Esophagus squamous epithelium (tissue), 5 donors: ENCODE results near the gene TMEM120B. TPM values are rescaled to one million over a fixed set of nuclear protein-coding genes. Genes with fewer than 3 reads are reported as not detected.
A peak's percentile ranks its signal among the peaks of the same experiment; 100 is the strongest.

Experiments used
- DNase-seq: peaks from one replicate; lab custom pipeline; 2025; lab: John Stamatoyannopoulos, UW
- H3K27ac ChIP-seq, 4 donors: fragments of 200-600 bp; sonication (generic); one replicate each; pipeline ENCODE4 v1.5.1; 2016 to 2019; ENCODE audit warnings: mild to moderate bottlenecking in 1 of 4
- H3K27me3 ChIP-seq, 4 donors: fragments of 200-600 bp; sonication (generic); 1 replicate in 3 of 4; 2 replicates in 1 of 4; pipeline versions ENCODE4 v1.5.1 to v1.6.0; 2017 to 2021; ENCODE audit warnings: antibody characterized with exemption in 1 of 4
- H3K36me3 ChIP-seq, 3 donors: fragments of 200-600 bp; sonication (generic); one replicate each; pipeline ENCODE4 v1.5.1; 2016 to 2019
- H3K4me1 ChIP-seq, 3 donors: fragments of 200-600 bp; sonication (generic); one replicate each; pipeline ENCODE4 v1.5.1; 2017 to 2019
- H3K4me3 ChIP-seq, 4 donors: fragments of 200-600 bp; sonication (generic); 1 replicate in 3 of 4; 2 replicates in 1 of 4; pipeline ENCODE4 v1.5.1; 2016 to 2019; ENCODE audit warnings: mild to moderate bottlenecking in 2 of 4, moderate library complexity in 1 of 4
- H3K9me3 ChIP-seq, 3 donors: fragments of 200-600 bp; sonication (generic); one replicate each; pipeline ENCODE4 v1.5.1; 2016 to 2019
- CTCF ChIP-seq, 6 experiments: fragments of 450-650 bp in 4 of 6; fragments of 200-600 bp in 2 of 6; sonication (generic) in 2 of 6; IDR thresholded peaks; one replicate each; pipeline ENCODE4 v1.5.1; 2016 to 2019; ENCODE audit warnings: antibody characterized with exemption in 6 of 6, mild to moderate bottlenecking in 4 of 6, moderate library complexity in 4 of 6
- POLR2A ChIP-seq, 4 donors: fragments of 450-650 bp; IDR thresholded peaks; one replicate each; pipeline ENCODE4 v1.6.1; 2017; ENCODE audit warnings: antibody characterized with exemption in 4 of 4, mild to moderate bottlenecking in 4 of 4, moderate library complexity in 3 of 4
- WGBS, 2 donors: methylation state at CpG; one replicate each; pipeline ENCODE4 v1.1.5; 2018; 5-methylcytosine and 5-hydroxymethylcytosine counted together
- intact Hi-C: fragments of 100-400 bp; cut with DNase I; formaldehyde crosslinking; loops from one replicate; pipeline ENCODE4 v1.15.0; 2022
- total RNA-seq, 4 donors: library from RNA; depleted of rRNA; stranded (reverse); fragments of >200 nt; gene quantifications; one replicate each; pipeline ENCODE4 v1.1.0, GENCODE V29; 2016
- donor health status: DM: yes; HTN: yes; CAD: no.

TMEM120B gene
- total RNA-seq, 4 donors from 2014 or later: 2.7 to 5.2 (median 4.5) TPM

GRCh38 chr12:121791671-121792551 is 79.4 kb downstream of the TMEM120B start:
- DNase-seq: no peak
- no peaks in the 10 kb centered on the region for H3K27me3 ChIP-seq
- no peaks in the 10 kb centered on the region for H3K9me3 ChIP-seq
- peaks cover 38 to 84% (median 40%) of the 10 kb centered on the region in 3 donors for H3K4me1 ChIP-seq
- TF ChIP-seq POLR2A (IDR thresholded peaks at IDR 0.05) (no peak), CTCF (IDR thresholded peaks at IDR 0.05) (no peak)
- intact Hi-C loops: no loop called here
- peak overlapping the region in 2 of 4 donors; percentile 100 for H3K27ac ChIP-seq
- H3K4me3 ChIP-seq: peak overlapping the region; percentile 30 to 69 (median 54)
- WGBS, 2 donors: 66 to 93% methylated on average over 5 of the region's 14 CpGs
- peaks cover 8 to 10% (median 8%) of the 10 kb centered on the region in 3 donors for H3K36me3 ChIP-seq

GRCh38 chr12:121792607-121793439 is 80.3 kb downstream of the TMEM120B start:
- peaks cover 45 to 84% (median 46%) of the 10 kb centered on the region in 3 donors for H3K4me1 ChIP-seq
- no peaks in the 10 kb centered on the region for H3K27me3 ChIP-seq
- H3K36me3 ChIP-seq: peaks cover 8 to 10% (median 8%) of the 10 kb centered on the region in 3 donors
- intact Hi-C loops: no loop called here
- H3K9me3 ChIP-seq: no peaks in the 10 kb centered on the region
- TF ChIP-seq POLR2A (IDR thresholded peaks at IDR 0.05): no peak
- no peak for TF ChIP-seq CTCF (IDR thresholded peaks at IDR 0.05)
- WGBS, 2 donors: 70% methylated on average over 14 of the region's 48 CpGs; no CpG with 5 or more reads in 1 of the 2 donors
- H3K27ac ChIP-seq: peak overlapping the region; percentile 42 to 100 (median 100)
- no peak for DNase-seq
- H3K4me3 ChIP-seq: peak overlapping the region; percentile 30 to 69 (median 54)

- Histone ChIP-seq H3K4me3 (peak within 1 kb of the TSS; percentile 30 to 69 (median 54)), H3K36me3 (peaks cover 8 to 14% (median 8%) of the 10 kb centered on the region in 3 donors), H3K4me1 (peaks cover 51 to 84% (median 52%) of the 10 kb centered on the region in 3 donors), H3K27me3 (no peaks in the 10 kb centered on the region), H3K9me3 (no peaks in the 10 kb centered on the region), H3K27ac (peak within 1 kb of the TSS; percentile 100)
- DNase-seq: no peak
- WGBS, 2 donors: no CpG with 5 or more reads among the region's 36 CpGs
- TF ChIP-seq POLR2A (IDR thresholded peaks at IDR 0.05) (peak in 1 of 4 donors; percentile 62), CTCF (IDR thresholded peaks at IDR 0.05) (no peak)
- intact Hi-C loops: no loop called here
Measured at GRCh38 chr12:121793440-121793837, 80.9 kb downstream of the TMEM120B start, which contains the start of gene RHOF. Gene RHOF (minus strand): TSS chr12:121793688. CDS start chr12:121793633, 55 bp downstream.

GRCh38 chr12:121793838-121794533 is 81.4 kb downstream of the TMEM120B start:
- Histone ChIP-seq H3K36me3 (peaks cover 8 to 14% (median 8%) of the 10 kb centered on the region in 3 donors), H3K4me1 (peaks cover 48 to 85% (median 56%) of the 10 kb centered on the region in 3 donors), H3K27me3 (no peaks in the 10 kb centered on the region), H3K27ac (peak overlapping the region; percentile 100), H3K9me3 (no peaks in the 10 kb centered on the region), H3K4me3 (peak overlapping the region; percentile 30 to 69 (median 54))
- intact Hi-C loops: no loop called here
- peak; percentile 52 for DNase-seq
- TF ChIP-seq POLR2A (IDR thresholded peaks at IDR 0.05) (peak in 1 of 4 donors; percentile 34), CTCF (IDR thresholded peaks at IDR 0.05) (peak; percentile 98 to 100 (median 100))
- 0% methylated on average over 2 to 11 of the region's 59 CpGs for WGBS, 2 donors
